GM12878 (cell line): ENCODE results near the gene GFOD2. TPM values are rescaled to one million over a fixed set of nuclear protein-coding genes. Genes with fewer than 3 reads are reported as not detected.

Experiments
- ATAC-seq: fragments of 200-7000 bp; cut with Tn5 transposase; 3 replicates; pipeline ENCODE4 v1.9.1; 2020; ENCODE audit warnings: mild to moderate bottlenecking, moderate library complexity
- BruUV-seq: library from RNA; stranded (reverse); fragments of 400-500 nt; replicated peaks from 2 replicates; lab custom pipeline; 2021; lab: Mats Ljungman, UMichigan
- CTCF ChIA-PET: fragments of 300-600 bp; sonication (Branson Sonifier 250); formaldehyde crosslinking; extraction: SDS; loops from one replicate; lab custom pipeline; 2021; ENCODE audit warnings: inconsistent platforms; lab: Yijun Ruan, JAX
- POLR2A ChIA-PET: fragments of 350-600 bp; formaldehyde crosslinking; extraction: SDS; loops from one replicate; lab custom pipeline; 2021; ENCODE audit warnings: inconsistent platforms; lab: Charles Lee
- RAD21 ChIA-PET: fragments of 300-600 bp; sonication (Branson Sonifier 250); formaldehyde crosslinking; loops from one replicate; lab custom pipeline; 2023; ENCODE audit warnings: antibody characterized with exemption; ENCODE audit not compliant: unreplicated experiment; lab: Charles Lee
- SMC1A ChIA-PET: fragments of 300-600 bp; sonication (Branson Sonifier 250); formaldehyde crosslinking; loops from one replicate; lab custom pipeline; 2023; ENCODE audit not compliant: unreplicated experiment, uncharacterized antibody; lab: Charles Lee
- DNase-seq: peaks from one replicate; pipeline ENCODE4 v3.0.0-alpha.2; 2011; ENCODE audit warnings: low read depth, low spot score
- FAIRE-seq: peaks from 3 replicates; lab custom pipeline; 2011; peaks lifted over from hg19 to GRCh38; lab: Jason Lieb, UNC
- H2AFZ ChIP-seq: 2 replicates; pipeline ENCODE4 v1.6.0; 2011; ENCODE audit warnings: low read depth, low read length, control low read depth; ENCODE audit not compliant: control insufficient read depth
- H3K27ac ChIP-seq: 2 replicates; pipeline ENCODE4 v1.5.1; 2011; ENCODE audit warnings: control low read depth; ENCODE audit not compliant: control insufficient read depth, insufficient read depth
- H3K27me3 ChIP-seq, 2 experiments: replicated peaks in 1 of 2; 2 replicates each; pipeline versions ENCODE4 v1.6.0 to v1.6.1; 2011; ENCODE audit warnings: low read length in 1 of 2; ENCODE audit not compliant: control insufficient read depth in 2 of 2, insufficient read depth in 2 of 2
- H3K36me3 ChIP-seq, 2 experiments: 2 replicates each; pipeline ENCODE4 v1.5.1; 2011; ENCODE audit warnings: low read length in 1 of 2; ENCODE audit not compliant: control insufficient read depth in 2 of 2, insufficient read depth in 2 of 2
- H3K4me1 ChIP-seq: 2 replicates; pipeline ENCODE4 v1.6.1; 2011; ENCODE audit warnings: mild to moderate bottlenecking, low read length, moderate library complexity, mixed read lengths; ENCODE audit not compliant: control insufficient read depth, insufficient read depth
- H3K4me2 ChIP-seq: 2 replicates; pipeline ENCODE4 v1.6.0; 2011; ENCODE audit warnings: control low read depth; ENCODE audit not compliant: control insufficient read depth, insufficient read depth
- H3K4me3 ChIP-seq: fragments of 200-600 bp; sonication (generic); 2 replicates; pipeline ENCODE4 v1.5.1; 2016
- H3K79me2 ChIP-seq: 2 replicates; pipeline ENCODE4 v1.6.0; 2011; ENCODE audit warnings: low read length; ENCODE audit not compliant: control insufficient read depth, insufficient read depth
- H3K9ac ChIP-seq: 2 replicates; pipeline ENCODE4 v1.8.0; 2011; ENCODE audit warnings: low read length, control low read depth, mixed read lengths; ENCODE audit not compliant: control insufficient read depth, insufficient read depth
- H3K9me3 ChIP-seq: replicated peaks from 3 replicates; pipeline ENCODE4 v1.5.1; 2011; ENCODE audit warnings: mild to moderate bottlenecking, low read length; ENCODE audit not compliant: control insufficient read depth, insufficient read depth
- H4K20me1 ChIP-seq: 2 replicates; pipeline ENCODE4 v1.6.0; 2011; ENCODE audit not compliant: control insufficient read depth, insufficient read depth
- CTCF ChIP-seq, 3 experiments: IDR thresholded peaks in 2 of 3; conservative IDR thresholded peaks in 1 of 3; 2 replicates each; pipeline ENCODE4 v1.5.1; 2011; ENCODE audit warnings: low read depth in 3 of 3, low read length in 3 of 3, mild to moderate bottlenecking in 3 of 3, control low read depth in 2 of 3, moderate library complexity in 2 of 3, inconsistent platforms in 1 of 3, mixed read lengths in 1 of 3; ENCODE audit not compliant: control insufficient read depth in 2 of 3, insufficient read depth in 1 of 3; ENCODE audit errors: extremely low read depth in 1 of 3
- EGR1 ChIP-seq, 2 experiments: IDR thresholded peaks; 1 replicate in 1 of 2; 2 replicates in 1 of 2; pipeline ENCODE4 v1.6.1; 2011 to 2012; ENCODE audit warnings: low read depth in 2 of 2, low read length in 2 of 2, borderline replicate concordance in 1 of 2, mild to moderate bottlenecking in 1 of 2, moderate library complexity in 1 of 2
- GABPA ChIP-seq: IDR thresholded peaks from 2 replicates; pipeline ENCODE4 v1.6.1; 2014; ENCODE audit warnings: antibody characterized with exemption, low read depth, mild to moderate bottlenecking, inconsistent platforms
- NBN ChIP-seq: fragments of 450-650 bp; IDR thresholded peaks from 2 replicates; pipeline ENCODE4 v1.6.1; 2016
- NRF1 ChIP-seq: conservative IDR thresholded peaks from 2 replicates; pipeline ENCODE4 v1.6.1; 2011; ENCODE audit warnings: mild to moderate bottlenecking, low read depth, low read length, improper control_type of control experiment
- POLR2A ChIP-seq: IDR thresholded peaks from 2 replicates; pipeline ENCODE4 v1.6.1; 2011; ENCODE audit warnings: low read depth, mild to moderate bottlenecking, low read length
- POU2F2 ChIP-seq: IDR thresholded peaks from 3 replicates; pipeline ENCODE4 v1.6.1; 2011; ENCODE audit warnings: low read depth, mild to moderate bottlenecking, low read length, borderline replicate concordance
- STAT1 ChIP-seq: fragments of 450-650 bp; conservative IDR thresholded peaks from 2 replicates; pipeline ENCODE4 v1.6.1; 2014; ENCODE audit warnings: antibody characterized with exemption, mild to moderate bottlenecking
- TARDBP ChIP-seq: IDR thresholded peaks from 2 replicates; pipeline ENCODE4 v1.6.1; 2016; ENCODE audit warnings: borderline replicate concordance
- ZZZ3 ChIP-seq: IDR thresholded peaks from 2 replicates; pipeline ENCODE4 v1.6.1; 2011; ENCODE audit warnings: low read depth; ENCODE audit not compliant: control insufficient read depth, insufficient read length
- WGBS: methylation state at CpG from one replicate; pipeline ENCODE4 v1.1.6; 2016; ENCODE audit warnings: low lambda C conversion rate; ENCODE audit not compliant: insufficient replicate concordance, insufficient coverage; ENCODE audit errors: missing lambda C conversion rate; 5-methylcytosine and 5-hydroxymethylcytosine counted together
- in situ Hi-C: fragments of 300-500 bp; cut with MboI; formaldehyde crosslinking; loops from 9 replicates; pipeline ENCODE4 v1.14.3; 2018; ENCODE audit warnings: mixed read lengths
- intact Hi-C: fragments of 100-400 bp; cut with micrococcal nuclease; formaldehyde crosslinking; loops from one replicate; pipeline ENCODE4 v1.14.2; 2022; ENCODE audit not compliant: unreplicated experiment
- polyA plus RNA-seq, 11 experiments: library from polyadenylated mRNA; depleted of rRNA in 4 of 11; unstranded in 6 of 11; stranded (reverse) in 5 of 11; fragments of >200 nt; fragmentation: Nextera tagmentation in 4 of 11; fragmentation: Illumina TruSeq in 1 of 11; extraction: Ambion mirVana in 4 of 11; extraction: Trizol in 1 of 11; gene quantifications; 1 replicate in 1 of 11; 2 replicates in 10 of 11; pipeline versions ENCODE4 v1.2.1 to v1.2.3, GENCODE V29; 2011 to 2016; ENCODE audit warnings: inconsistent platforms in 2 of 11, missing spikeins in 2 of 11, low read depth in 1 of 11
- total RNA-seq, 4 experiments: library from RNA; depleted of rRNA in 3 of 4; stranded (reverse); fragments of >200 nt in 3 of 4; fragmentation: Illumina TruSeq in 1 of 4; extraction: Trizol in 1 of 4; gene quantifications; 2 replicates each; pipeline versions ENCODE4 v1.2.1 to v1.2.3, GENCODE V29; 2013 to 2021
- TF ChIP-seq, protein P1 (sequence below): fragments of 450-650 bp; IDR thresholded peaks from 2 replicates; pipeline ENCODE4 v1.6.1; 2017; ENCODE audit warnings: mild to moderate bottlenecking, low read depth, inconsistent platforms; ENCODE audit not compliant: poor library complexity, severe bottlenecking

GFOD2 gene
- total and polyA plus RNA-seq, 10 of the 15 experiments (the other 5 are each of a cell fraction or from before 2014, with no cell fraction given) = 2.0 to 15.9 (median 12.0) TPM

DNA sequence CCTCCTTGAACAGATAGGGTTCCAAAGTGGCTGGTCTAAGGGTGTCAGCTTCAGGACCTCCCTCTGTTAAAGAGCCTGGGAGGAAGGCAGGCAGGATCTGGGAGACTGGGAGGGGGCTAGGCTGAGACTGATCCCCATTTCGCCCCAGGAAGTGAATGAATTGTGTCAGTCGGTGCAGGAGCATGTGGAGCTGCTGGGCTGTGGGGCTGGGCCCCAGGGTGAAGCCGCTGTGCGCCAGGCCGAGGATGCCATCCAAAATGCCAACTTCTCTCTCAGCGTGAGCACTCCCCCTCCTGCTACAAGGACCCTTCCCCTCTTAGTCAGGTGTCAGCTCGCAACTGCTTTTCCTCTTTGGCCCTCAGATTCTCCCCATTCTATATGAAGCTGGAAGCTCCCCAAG is 68.1 kb downstream of the GFOD2 start:
- in situ Hi-C loops = no loop called here
- H3K4me1 ChIP-seq = peaks cover 2% of the 10 kb centered on the region; the same call in 1 of the 2 replicates
- no peaks in the 10 kb centered on the region for H3K9me3 ChIP-seq
- no peak for FAIRE-seq
- no peak overlapping the region for H3K27ac ChIP-seq
- intact Hi-C loops = no loop called here
- H3K4me2 ChIP-seq = no peak overlapping the region
- ChIA-PET POLR2A (interaction anchor here (1.0 to 1.1 kb wide), 2 partner anchors 9 to 69 kb away, joined by 3 read pairs; partner anchors contain the start of gene ACD), SMC1A (no interaction called here), RAD21 (no interaction called here), CTCF (interaction anchor here (1.3 kb wide), 1 partner anchor 9 kb away, joined by 5 read pairs; the partner anchor contains the start of gene ACD)
- no peak overlapping the region for H2AFZ ChIP-seq
- TF ChIP-seq POLR2A (peak; percentile 18; the same call in 1 of the 2 replicates), NRF1 (no peak)
- H3K9ac ChIP-seq = no peak overlapping the region
- no TSS peak for BruUV-seq
- DNase-seq = no peak
- H4K20me1 ChIP-seq = no peaks in the 10 kb centered on the region
- no peaks in the 10 kb centered on the region for H3K27me3 ChIP-seq
- peaks cover 2 to 8% of the 10 kb centered on the region in 2 experiments for H3K36me3 ChIP-seq
- H3K4me3 ChIP-seq = no peak overlapping the region
- peaks cover under 1% of the 10 kb centered on the region; the same call in 1 of the 2 replicates for H3K79me2 ChIP-seq
- ATAC-seq = no peak
- 90% methylated on average over 7 of the region's 7 CpGs for WGBS

GRCh38 chr16:67650023-67650422 is 69.1 kb downstream of the GFOD2 start:
- intact Hi-C loops (no loop called here), in situ Hi-C loops (no loop called here)
- no peaks in the 10 kb centered on the region for H4K20me1 ChIP-seq
- H3K79me2 ChIP-seq = peaks cover 11% of the 10 kb centered on the region
- DNase-seq (no peak), ATAC-seq (no peak), FAIRE-seq (no peak)
- ChIA-PET SMC1A (no interaction called here), CTCF (interaction anchor here (0.5 to 1.0 kb wide), 2 partner anchors 17 to 117 kb away, joined by 3 to 4 read pairs; no protein-coding TSS in a partner anchor), RAD21 (no interaction called here), POLR2A (no interaction called here)
- H3K9ac ChIP-seq = no peak overlapping the region
- H3K4me3 ChIP-seq = no peak overlapping the region
- 88% methylated on average over 8 of the region's 8 CpGs for WGBS
- no peak overlapping the region for H2AFZ ChIP-seq
- H3K27ac ChIP-seq = no peak overlapping the region
- H3K27me3 ChIP-seq = no peaks in the 10 kb centered on the region
- no peak overlapping the region for H3K4me2 ChIP-seq
- TF ChIP-seq EGR1 (IDR thresholded peaks at IDR 0.05; ENCODE audit: borderline replicate concordance in 1 of 2, low read depth in 2 of 2, low read length in 2 of 2) = no peak
- TF ChIP-seq CTCF (IDR thresholded peaks at IDR 0.05 in 2 of 3, conservative IDR thresholded peaks at IDR 0.05 in 1 of 3; ENCODE audit: control insufficient read depth in 2 of 3, extremely low read depth in 1 of 3, insufficient read depth in 1 of 3, low read depth in 3 of 3, low read length in 3 of 3) = no peak
- TF ChIP-seq GABPA = no peak
- no peak for TF ChIP-seq STAT1
- TF ChIP-seq, protein P1, sequence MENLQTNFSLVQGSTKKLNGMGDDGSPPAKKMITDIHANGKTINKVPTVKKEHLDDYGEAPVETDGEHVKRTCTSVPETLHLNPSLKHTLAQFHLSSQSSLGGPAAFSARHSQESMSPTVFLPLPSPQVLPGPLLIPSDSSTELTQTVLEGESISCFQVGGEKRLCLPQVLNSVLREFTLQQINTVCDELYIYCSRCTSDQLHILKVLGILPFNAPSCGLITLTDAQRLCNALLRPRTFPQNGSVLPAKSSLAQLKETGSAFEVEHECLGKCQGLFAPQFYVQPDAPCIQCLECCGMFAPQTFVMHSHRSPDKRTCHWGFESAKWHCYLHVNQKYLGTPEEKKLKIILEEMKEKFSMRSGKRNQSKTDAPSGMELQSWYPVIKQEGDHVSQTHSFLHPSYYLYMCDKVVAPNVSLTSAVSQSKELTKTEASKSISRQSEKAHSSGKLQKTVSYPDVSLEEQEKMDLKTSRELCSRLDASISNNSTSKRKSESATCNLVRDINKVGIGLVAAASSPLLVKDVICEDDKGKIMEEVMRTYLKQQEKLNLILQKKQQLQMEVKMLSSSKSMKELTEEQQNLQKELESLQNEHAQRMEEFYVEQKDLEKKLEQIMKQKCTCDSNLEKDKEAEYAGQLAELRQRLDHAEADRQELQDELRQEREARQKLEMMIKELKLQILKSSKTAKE = no peak
- no peak for TF ChIP-seq POU2F2
- no peak for TF ChIP-seq NBN
- TF ChIP-seq ZZZ3 = no peak
- no peak for TF ChIP-seq TARDBP
- BruUV-seq = no TSS peak
- peaks cover 7% of the 10 kb centered on the region; the same call in 1 of the 2 replicates for H3K4me1 ChIP-seq
- no peaks in the 10 kb centered on the region for H3K9me3 ChIP-seq
- H3K36me3 ChIP-seq = peaks cover 0 to 3% of the 10 kb centered on the region in 2 experiments; a peak in 3 of 4 replicates
